ENCODE data around the gene DENND5A. TPM values are rescaled to one million over a fixed set of nuclear protein-coding genes. Genes with fewer than 3 reads are reported as not detected.

Gene DENND5A
- total RNA-seq: 136 and 138 TPM in 2 replicates

DNA sequence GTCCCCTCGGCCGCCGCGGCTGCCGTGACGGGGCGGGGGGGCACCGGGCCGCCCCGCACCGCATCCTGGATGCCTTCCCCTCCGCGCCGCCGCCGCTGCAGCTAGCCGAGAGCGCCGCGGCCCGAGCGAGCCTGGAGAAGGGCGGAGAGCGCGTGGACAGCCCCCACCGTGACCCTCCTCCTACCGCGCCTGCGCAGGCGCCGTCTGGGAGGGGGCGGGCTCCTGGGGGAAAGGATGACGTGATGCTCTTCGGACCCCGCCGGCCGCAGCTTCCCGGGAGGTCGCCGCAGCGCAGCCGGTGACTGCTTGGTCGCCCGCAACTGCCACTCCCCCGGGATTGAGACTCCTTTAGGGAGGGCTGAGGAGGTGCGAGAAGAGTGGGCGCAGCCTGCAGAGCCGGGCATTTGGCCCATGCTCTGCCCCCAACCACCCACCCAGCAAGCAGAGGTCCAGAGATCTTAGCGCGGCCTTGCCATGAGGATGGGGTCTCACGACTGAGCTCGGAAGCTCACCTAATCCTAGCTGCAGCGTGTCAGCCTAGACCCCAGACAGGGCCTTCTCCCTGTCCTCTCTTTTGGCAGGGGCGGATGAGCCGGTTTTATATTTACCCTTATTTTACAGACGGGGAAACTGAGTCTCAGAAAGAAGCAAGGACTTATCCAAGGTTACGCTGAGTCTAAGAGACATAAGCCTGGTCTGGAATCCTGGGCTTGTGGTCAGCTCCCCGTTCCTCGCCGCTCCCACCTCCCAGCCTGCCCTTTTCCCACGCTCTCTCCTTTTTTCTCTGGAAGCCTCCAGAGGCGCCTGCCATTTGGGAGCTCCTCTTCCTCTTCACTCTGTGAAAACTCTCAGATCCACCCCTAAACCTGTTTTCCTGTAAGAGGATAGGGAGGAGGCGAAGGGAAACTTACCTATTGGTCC is at the start of gene DENND5A:
TSS of gene DENND5A (minus strand) at position 140 of the 921 bp plus-strand sequence. CDS start 281 bp downstream, outside the sequence.

DNA sequence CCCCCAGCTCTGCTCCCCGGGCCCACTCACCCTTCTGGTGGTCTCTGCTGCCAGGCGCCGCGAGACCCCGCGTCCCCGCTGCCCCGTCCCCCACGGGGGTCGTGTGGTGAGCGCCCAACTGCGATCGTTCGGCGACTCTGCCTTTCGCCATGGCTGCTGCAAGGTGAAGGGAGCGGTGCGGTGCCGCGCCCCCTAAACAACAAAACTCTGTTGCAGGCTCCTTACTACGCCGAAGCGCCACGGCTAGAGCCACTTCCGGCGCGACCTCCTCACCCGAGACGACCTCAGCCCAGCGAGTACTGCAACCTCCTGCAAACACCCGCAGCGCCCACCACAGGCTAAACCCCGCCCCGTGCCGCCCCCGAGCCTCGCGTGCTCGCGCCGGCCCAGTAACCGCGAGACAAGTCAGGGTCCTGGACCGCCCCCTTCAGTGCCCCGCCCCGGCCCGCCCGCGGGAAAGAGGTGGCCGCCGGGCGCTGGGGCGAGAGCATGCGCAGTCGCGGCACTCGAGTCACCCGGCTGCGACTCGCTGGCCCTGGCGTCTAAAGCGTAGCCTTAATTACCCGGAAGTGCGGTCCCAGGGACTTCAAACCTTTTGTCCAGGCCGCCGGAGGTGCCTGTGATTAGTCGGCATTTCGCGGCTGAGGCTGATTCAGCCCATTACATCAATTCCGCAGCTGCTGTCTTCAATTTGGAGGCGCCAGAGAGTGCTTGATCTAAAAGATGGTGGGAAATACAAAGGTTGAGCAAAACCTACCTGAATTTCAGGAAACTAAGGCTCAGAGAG is 49.3 kb upstream of the DENND5A start, which contains the start of gene TMEM41B:
TSS of gene TMEM41B (minus strand) at position 303 of the 787 bp plus-strand sequence. CDS start at position 151, 152 bp downstream.

DNA sequence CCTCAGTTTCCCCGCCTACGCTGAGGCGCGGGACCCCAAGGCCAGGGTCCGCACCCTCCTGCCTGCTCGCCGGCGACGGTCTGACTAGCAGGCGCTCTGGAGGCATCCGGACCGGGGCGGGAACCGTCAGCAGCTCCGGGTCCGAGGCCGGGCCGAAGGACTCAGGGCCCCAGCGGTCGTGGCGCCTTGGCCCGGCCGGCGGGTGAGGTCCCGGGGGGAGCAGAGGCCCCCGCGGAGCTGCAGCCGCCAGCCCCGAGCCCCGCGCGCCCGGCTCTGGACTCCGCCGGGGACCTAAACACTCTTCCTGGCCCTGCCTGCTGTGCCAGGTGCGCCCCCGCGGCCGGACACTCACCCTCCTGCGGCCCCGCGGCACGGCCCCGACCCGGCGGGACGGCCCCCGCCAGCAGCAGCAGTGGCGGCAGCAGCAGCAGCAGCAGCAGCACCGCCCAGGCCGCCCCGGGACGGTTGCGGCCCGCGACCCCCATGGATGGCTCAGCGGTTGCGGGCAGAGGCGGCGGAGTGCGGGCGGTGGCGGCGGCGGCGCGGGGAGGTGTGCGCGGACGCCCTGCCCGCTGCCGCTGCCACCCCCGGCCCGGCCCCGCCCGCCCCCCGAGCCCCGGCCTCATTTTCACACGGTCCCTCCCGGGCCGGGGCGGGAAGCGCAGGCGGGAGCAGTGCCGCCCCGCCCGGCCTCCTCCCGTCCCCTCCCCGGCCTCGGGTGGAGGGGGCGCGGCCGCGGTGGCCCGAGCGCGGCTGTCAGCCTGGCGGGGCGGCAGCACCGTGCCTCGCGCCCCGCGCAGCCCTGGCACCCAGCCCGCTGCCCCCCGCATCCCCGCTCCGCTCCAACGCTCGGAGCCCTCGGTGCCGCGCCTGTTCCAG is 173.9 kb downstream of the DENND5A start, which contains the start of gene SCUBE2:
TSS of gene SCUBE2 (minus strand) at position 556 of the 879 bp plus-strand sequence. CDS start at position 485, 71 bp downstream.

Small RNAs within 50 kb of the gene (small RNA-seq; reads per million reads assigned to genes)
- gene MIR5691 (not detected), gene RF00017 (not detected)

Other genes starting within 250 kb of the DENND5A start
- gene SCUBE2, start 173.8 kb downstream of the DENND5A start, total RNA-seq: 0.50 and 0.80 TPM in 2 replicates
- 42.2 and 50.9 TPM in 2 replicates for gene TMEM41B, start 49.2 kb upstream of the DENND5A start, total RNA-seq
- 259 and 276 TPM in 2 replicates for gene IPO7, start 119.3 kb upstream of the DENND5A start, total RNA-seq
- 24.9 and 28.2 TPM in 2 replicates for gene ZNF143, start 195.7 kb upstream of the DENND5A start, total RNA-seq

Measured in thoracic aorta endothelial cell (primary cell).